ENCODE results near the gene TNIK. TPM values are rescaled to one million over a fixed set of nuclear protein-coding genes. Genes with fewer than 3 reads are reported as not detected.
"Not testable (repeated sequence)": the region's sequence is repeated elsewhere in the genome, so short reads cannot be mapped to it uniquely, and the experiment has no call there.

The TNIK gene
- total RNA-seq, 1 donor from 2014 or later = 5.7 TPM

- no peak for DNase-seq
These were observed 76.8 kb downstream of the TNIK start for GRCh38 chr3:171383206-171384018.

- not testable (repeated sequence) for DNase-seq
These were observed 77.9 kb downstream of the TNIK start for GRCh38 chr3:171382347-171382746.

- DNase-seq = no peak
These were observed 79.3 kb downstream of the TNIK start for GRCh38 chr3:171380711-171381425.

GRCh38 chr3:171379961-171380483 is 80.2 kb downstream of the TNIK start:
- no peak for DNase-seq

- DNase-seq = no peak
These were observed 80.9 kb downstream of the TNIK start for GRCh38 chr3:171379281-171379680.

DNA sequence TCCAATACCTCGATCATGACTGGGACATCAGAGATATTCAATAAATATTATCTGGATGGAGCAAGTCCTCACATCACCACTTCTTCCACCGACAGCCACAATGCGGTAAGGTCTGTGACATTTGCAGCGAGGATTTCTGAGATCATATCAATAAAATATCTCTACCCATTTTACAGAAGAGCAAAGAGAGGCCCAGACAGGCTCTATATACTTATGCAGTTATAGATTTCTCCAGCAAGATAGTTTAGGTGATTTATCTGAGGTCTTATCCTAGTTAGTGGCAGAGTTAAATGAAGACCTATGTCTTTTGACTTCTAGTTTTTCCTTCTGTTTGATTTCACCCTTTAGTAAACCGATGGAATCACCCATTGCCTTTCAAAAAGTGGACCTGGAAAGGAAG is 81.6 kb downstream of the TNIK start:
- no peak for DNase-seq

DNA sequence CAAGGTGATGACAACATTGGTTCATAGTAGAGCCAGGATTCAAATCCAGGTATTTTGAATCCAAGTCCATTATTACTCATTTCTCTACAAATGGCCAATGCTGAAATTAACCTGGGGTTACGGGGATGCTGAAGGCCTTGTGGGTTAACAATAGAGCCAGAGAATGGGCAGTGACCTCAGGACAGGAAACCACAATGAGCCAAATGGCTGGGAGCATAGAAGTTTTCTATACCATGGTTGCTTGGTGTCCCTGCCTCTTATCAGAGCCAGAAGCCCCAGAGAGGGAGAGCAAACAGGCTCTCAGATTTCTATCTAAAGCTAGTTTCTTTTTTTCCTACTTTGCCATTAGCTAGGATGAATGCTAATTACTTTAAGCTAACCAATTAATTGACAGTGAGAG is 82.3 kb downstream of the TNIK start:
- DNase-seq = no peak

GRCh38 chr3:171376596-171376947 is 83.6 kb downstream of the TNIK start:
- no peak for DNase-seq

DNA sequence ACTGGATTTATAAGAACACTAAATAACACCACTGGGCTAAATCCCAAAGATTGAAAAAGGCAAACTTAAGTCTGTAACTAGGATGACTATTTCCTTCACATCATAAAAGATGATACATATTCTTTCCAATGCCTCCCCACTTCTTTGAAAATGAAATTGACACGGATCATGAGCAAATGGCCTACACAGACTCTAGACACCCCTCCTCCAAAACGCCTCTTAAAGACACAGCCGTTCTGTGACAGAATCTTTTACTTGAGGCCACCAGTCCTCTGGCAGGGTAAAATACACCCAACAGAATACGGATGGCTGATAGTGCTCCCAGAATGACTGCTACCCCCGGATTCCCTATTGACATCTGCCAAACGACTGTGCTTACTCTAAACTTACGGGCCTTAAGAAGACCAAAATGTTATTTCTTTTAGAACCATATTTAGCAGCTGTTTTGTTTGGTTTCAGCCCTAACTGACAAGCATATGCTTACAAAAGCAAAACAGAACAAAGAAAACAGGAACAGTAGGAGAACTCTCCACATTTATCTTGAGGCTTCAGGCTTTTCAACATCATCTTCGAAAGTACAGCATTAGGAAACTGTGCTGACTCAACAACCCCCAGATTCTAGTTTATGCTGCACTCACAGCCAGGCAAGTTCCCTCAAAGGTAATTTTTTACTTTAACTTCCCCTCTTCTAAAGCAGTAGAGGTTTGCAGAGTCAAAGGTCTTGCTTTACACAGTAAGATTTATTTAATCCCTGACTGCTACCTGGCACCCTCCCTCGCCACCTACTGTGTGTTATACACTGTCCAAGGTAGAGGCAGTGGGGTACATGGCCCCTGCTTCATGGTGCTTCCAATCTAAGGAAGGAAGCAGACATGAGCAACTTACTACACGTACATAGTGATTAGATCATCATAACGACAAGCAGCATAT is 84.3 kb downstream of the TNIK start:
- peak; percentile 5 for DNase-seq

GRCh38 chr3:171374661-171375285 is 85.4 kb downstream of the TNIK start:
- DNase-seq = no peak

DNA sequence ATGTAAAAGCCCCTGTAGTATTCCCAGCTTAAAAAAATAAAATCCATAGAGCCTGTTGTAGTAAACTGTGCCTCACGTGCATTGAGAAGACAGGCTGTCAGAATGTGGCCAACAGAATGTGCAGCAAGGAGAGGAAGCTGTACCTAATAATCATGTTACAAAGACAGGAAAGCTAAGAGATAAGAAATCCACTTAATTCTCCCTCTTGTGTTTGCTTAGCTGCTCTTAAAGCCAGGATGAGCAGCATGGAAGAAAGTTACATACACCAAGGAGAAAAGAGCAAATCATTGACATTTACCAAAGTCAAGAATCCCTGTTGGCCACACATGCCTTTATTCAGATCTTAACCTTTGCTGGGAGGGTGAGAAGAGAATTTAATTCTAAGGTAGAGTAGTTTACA is 85.9 kb downstream of the TNIK start:
- DNase-seq = no peak

GRCh38 chr3:171373711-171374110 is 86.5 kb downstream of the TNIK start:
- no peak for DNase-seq

DNA sequence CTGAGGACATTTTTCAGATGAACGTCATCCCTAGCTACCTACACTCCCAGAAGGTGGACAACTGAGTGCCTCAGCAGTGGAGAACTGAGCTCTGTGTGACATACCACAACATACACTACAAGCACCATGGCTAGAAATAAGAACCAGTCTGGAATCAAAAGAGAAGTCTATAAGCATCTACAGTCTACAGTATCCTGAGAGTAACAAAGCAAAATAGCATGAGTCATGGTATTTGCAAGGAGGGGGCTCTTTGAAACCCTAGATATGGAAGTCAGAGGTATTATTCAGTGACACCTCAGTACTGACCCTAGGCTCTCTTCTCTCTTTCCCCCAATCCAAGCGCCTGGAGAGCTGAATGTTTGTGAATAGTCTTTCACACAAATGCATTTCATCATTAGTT is 87.5 kb downstream of the TNIK start:
- DNase-seq = no peak

DNA sequence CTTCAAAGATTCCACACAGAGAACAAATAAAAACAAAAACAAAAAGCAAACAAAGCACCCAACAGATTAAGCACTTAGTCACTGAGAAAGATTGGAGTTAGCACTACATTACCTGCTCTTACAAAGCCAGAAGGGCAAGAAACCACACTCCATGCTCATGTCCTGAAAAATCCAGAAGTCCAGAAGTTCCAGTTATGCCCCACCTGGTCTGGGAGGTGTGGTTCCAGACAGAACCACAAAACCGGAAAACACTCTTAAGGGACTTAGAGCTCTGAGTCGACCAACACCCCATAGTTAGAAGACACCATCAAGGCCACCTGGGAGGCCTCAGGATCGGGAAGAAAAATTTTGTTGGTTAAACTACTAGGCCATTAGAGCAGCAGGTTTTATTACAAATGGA is 88.9 kb downstream of the TNIK start:
- DNase-seq = no peak

GRCh38 chr3:171369156-171369555 is 91.0 kb downstream of the TNIK start:
- DNase-seq = no peak

DNA sequence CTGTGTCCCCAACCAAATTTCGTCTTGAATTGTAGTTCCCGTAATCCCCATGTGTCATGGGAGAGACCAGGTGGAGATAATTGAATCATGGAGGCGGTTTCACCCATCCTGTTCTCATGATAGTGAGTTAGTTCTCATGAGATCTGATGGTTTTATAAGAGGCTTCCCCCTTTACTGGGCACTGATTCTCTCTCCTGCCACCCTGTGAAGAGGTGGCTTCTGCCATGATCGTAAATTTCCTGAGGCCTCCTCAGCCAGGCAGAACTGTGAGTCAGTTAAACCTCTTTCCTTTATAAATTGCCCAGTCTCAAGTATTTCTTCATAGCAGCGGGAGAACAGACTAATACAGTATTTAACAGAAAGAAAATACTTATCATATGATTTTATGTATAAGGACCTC is 93.5 kb downstream of the TNIK start:
- not testable (repeated sequence) for DNase-seq

- no peak for DNase-seq
These were observed 94.2 kb downstream of the TNIK start for GRCh38 chr3:171366043-171366442.

DNA sequence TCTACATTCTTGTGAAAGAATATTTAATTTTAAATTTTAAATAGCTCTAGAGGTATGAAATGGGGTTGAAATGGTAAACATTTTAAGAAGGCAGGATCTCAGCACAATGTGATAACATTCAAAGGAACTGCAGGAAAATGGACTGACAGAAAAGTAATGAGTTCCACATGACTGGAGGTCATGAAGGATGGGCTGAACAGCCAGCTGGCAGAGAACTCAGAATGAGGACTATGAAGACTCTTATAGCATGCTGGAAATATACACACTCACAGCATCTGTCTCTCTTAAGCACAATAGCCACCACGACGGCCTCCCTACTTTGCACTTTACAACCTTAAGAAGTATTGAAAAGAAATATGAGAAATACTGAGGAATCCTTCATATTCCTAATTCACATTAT is 94.7 kb downstream of the TNIK start:
- peak; percentile 24 for DNase-seq

DNA sequence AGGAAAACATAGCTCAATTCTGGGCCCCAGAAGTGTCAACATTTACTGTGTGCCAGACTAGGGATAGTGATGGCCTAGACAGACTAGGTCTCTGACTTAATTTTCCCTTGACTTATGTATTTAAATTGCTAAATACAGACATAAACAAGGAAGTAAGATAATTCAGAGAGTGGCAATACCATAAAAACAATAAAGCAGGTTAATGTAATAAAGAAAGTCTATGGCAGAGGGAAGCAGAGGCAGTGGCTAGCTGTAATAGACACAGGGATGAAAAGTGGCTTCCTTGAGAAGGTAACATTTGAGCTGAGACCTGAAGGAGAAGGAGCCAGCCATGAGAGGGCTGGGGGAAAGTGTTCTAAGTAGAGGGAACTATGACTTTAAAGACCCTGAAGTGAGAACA is 95.7 kb downstream of the TNIK start:
- no peak for DNase-seq

DNA sequence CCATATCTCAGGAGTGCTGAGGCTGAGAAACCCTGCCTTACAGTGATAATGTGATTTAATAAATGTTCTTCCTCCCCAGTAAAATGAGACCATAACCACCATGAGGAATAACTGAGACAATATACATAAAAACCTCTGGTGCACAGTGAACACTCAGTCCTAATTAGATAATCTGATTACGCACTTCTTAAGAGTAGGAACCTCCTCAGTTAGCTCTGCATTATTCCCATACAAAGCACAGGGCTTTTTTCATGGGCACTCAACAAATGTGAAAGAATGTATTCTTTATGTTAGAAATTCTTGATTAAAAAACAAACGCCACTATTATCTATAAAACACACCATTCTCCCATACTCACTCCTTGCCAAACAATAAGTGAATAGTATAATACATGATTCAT is 97.0 kb downstream of the TNIK start:
- no peak for DNase-seq

DNA sequence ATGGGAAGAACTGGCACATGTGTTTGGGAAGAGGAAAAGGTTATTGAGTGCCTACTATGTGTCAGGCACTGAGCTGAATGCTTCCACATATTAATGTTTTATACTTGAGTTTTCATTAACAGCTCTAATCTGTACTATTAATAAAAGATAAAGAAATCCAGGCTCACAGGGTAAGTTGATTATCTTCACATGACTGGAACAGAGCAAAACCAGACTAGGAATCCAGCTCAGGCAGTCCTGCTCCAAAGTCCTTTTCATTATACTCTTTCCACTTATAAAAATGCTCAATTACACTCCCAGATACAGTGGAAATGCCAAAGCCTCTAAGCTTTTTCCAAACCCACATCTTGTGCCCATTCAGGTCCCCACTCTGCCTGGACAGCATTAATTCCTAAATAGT is 97.6 kb downstream of the TNIK start:
- DNase-seq = no peak

DNA sequence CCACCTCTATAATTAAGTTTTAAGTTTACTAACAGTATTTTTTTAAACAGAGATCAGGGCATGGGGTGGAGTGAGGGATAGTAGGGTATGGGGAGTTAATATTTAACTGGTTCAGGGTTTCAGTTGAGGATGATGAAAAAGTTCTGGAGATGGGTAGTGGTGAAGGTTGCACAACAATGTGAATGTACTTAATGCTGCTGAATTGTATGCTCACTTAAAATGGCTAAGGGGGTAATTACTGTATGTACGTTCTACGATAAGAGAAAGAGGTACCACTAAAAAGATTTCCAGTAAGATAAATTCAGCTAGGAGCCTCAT is 101.4 kb downstream of the TNIK start:
- no peak for DNase-seq
